Renal pelvis (tissue), 4 donors: ENCODE results near the gene SLC5A10. TPM values are rescaled to one million over a fixed set of nuclear protein-coding genes. Genes with fewer than 3 reads are reported as not detected.
"Not testable (repeated sequence)": the region's sequence is repeated elsewhere in the genome, so short reads cannot be mapped to it uniquely, and the experiment has no call there.

ENCODE experiments used
- DNase-seq: peaks from one replicate; pipeline ENCODE4 v3.0.0-alpha.2; 2013
- polyA plus RNA-seq, 3 donors: library from polyadenylated mRNA; unstranded; fragments of 120-200 nt; gene quantifications; one replicate each; pipeline ENCODE4 v1.2.1, GENCODE V29; 2013; ENCODE audit not compliant: insufficient read length in 3 of 3

The SLC5A10 gene
- polyA plus RNA-seq, 3 donors, result 0.43 to 0.93 (median 0.55) TPM

GRCh38 chr17:19040350-19040749 is 88.4 kb downstream of the SLC5A10 start:
- DNase-seq, result not testable (repeated sequence)

GRCh38 chr17:19041871-19042270 is 89.9 kb downstream of the SLC5A10 start:
- not testable (repeated sequence) for DNase-seq

- DNase-seq, result not testable (repeated sequence)
These were observed 90.4 kb downstream of the SLC5A10 start for GRCh38 chr17:19042369-19042768.

- not testable (repeated sequence) for DNase-seq
These were observed 91.1 kb downstream of the SLC5A10 start for GRCh38 chr17:19043032-19043431.

GRCh38 chr17:19044643-19045042 is 92.7 kb downstream of the SLC5A10 start:
- not testable (repeated sequence) for DNase-seq

- DNase-seq, result not testable (repeated sequence)
These were observed 94.9 kb downstream of the SLC5A10 start, which contains the start of gene GRAP for GRCh38 chr17:19046782-19047375. TSS of gene GRAP (minus strand) at chr17:19046957. CDS start at chr17:19046926, 31 bp downstream.

- DNase-seq, result not testable (repeated sequence)
These were observed 95.5 kb downstream of the SLC5A10 start for GRCh38 chr17:19047510-19047909.

GRCh38 chr17:19048826-19049225 is 96.9 kb downstream of the SLC5A10 start:
- not testable (repeated sequence) for DNase-seq

GRCh38 chr17:19055447-19055846 is 103.5 kb downstream of the SLC5A10 start:
- DNase-seq, result not testable (repeated sequence)

GRCh38 chr17:19062009-19062717 is 110.2 kb downstream of the SLC5A10 start:
- DNase-seq, result not testable (repeated sequence)

- not testable (repeated sequence) for DNase-seq
These were observed 110.9 kb downstream of the SLC5A10 start for GRCh38 chr17:19062718-19063325.

GRCh38 chr17:19063326-19063956 is 111.5 kb downstream of the SLC5A10 start:
- DNase-seq, result not testable (repeated sequence)

- peak; percentile 5 for DNase-seq
These were observed 112.4 kb downstream of the SLC5A10 start for GRCh38 chr17:19064378-19064777.

- DNase-seq, result not testable (repeated sequence)
These were observed 118.6 kb downstream of the SLC5A10 start for GRCh38 chr17:19070318-19071168.

Other genes with a start within 250 kb of the SLC5A10 start
- gene FBXW10, start 208.1 kb upstream of the SLC5A10 start, polyA plus RNA-seq, result 1 to 10 TPM in 1 of 3 donors, under 1 TPM in 2; 0.44 to 1.6 (median 0.75) TPM
- 10 to 100 TPM; 42.4 to 57.6 (median 44.7) TPM for gene TVP23B, start 171.0 kb upstream of the SLC5A10 start, polyA plus RNA-seq
- 10 to 100 TPM; 52.2 to 60.9 (median 53.8) TPM for gene PRPSAP2, start 94.0 kb upstream of the SLC5A10 start, polyA plus RNA-seq
- gene FAM83G, start 52.6 kb downstream of the SLC5A10 start, polyA plus RNA-seq, result 1 to 10 TPM; 7.5 to 9.6 (median 8.6) TPM
- gene GRAP, start 94.8 kb downstream of the SLC5A10 start, polyA plus RNA-seq, result 1 to 10 TPM; 4.6 to 7.7 (median 6.5) TPM
- gene GRAPL, start 175.4 kb downstream of the SLC5A10 start, polyA plus RNA-seq, result 1 to 10 TPM; 1.8 to 5.7 (median 3.2) TPM